ENCODE results near the gene RIPK3.

Gene RIPK3

GRCh38 chr14:24307156-24307574, 32.6 kb downstream of the RIPK3 start:
- no peak for DNase-seq (ENCODE audit: low spot score)
- no peak for TF ChIP-seq CTCF (IDR thresholded peaks at IDR 0.05; ENCODE audit: extremely low read depth, missing control alignments)

GRCh38 chr14:24304019-24304387, 35.8 kb downstream of the RIPK3 start:
- no peak for TF ChIP-seq CTCF (IDR thresholded peaks at IDR 0.05; ENCODE audit: extremely low read depth, missing control alignments)

GRCh38 chr14:24300326-24300980, 39.3 kb downstream of the RIPK3 start:
- no peak for DNase-seq (ENCODE audit: low spot score)
- TF ChIP-seq CTCF (IDR thresholded peaks at IDR 0.05; ENCODE audit: extremely low read depth, missing control alignments): no peak

More at GRCh38 chr14:24304019-24304387, 35.8 kb downstream of the RIPK3 start:
- DNase-seq (ENCODE audit: low spot score): no peak

- peak; percentile 96 for DNase-seq (ENCODE audit: low spot score)
- TF ChIP-seq CTCF (IDR thresholded peaks at IDR 0.05; ENCODE audit: extremely low read depth, missing control alignments): no peak
Observed at GRCh38 chr14:24299255-24300191, 40.3 kb downstream of the RIPK3 start, which contains the start of the genes DHRS1 and NOP9. TSS of gene DHRS1 (minus strand) at chr14:24299780. CDS start at chr14:24299106, 674 bp downstream. TSS of gene NOP9 (plus strand) at chr14:24299850. CDS start at chr14:24299955, 105 bp downstream.

- TF ChIP-seq CTCF (IDR thresholded peaks at IDR 0.05; ENCODE audit: extremely low read depth, missing control alignments): no peak
- no peak for DNase-seq (ENCODE audit: low spot score)
Observed at GRCh38 chr14:24298892-24299254, 40.9 kb downstream of the RIPK3 start.

- DNase-seq (ENCODE audit: low spot score): no peak
Observed at GRCh38 chr14:24297190-24297964, 42.4 kb downstream of the RIPK3 start.

More at GRCh38 chr14:24297190-24297964, 42.4 kb downstream of the RIPK3 start:
- no peak for TF ChIP-seq CTCF (IDR thresholded peaks at IDR 0.05; ENCODE audit: extremely low read depth, missing control alignments)

All from GM20000 (cell line).